ENCODE results near the gene CTTN.

Gene CTTN

GRCh38 chr11:70402685-70403084 lies 4.4 kb downstream of the CTTN start:
- Histone ChIP-seq H4K20me1 (ENCODE audit: insufficient read depth, low read length) (no peaks in the 10 kb centered on the region), H3K27me3 (ENCODE audit: insufficient read depth, low read length) (peaks cover 9% of the 10 kb centered on the region; the same call in 1 of the 2 replicates), H3K4me1 (ENCODE audit: insufficient read depth, low read length, severe bottlenecking) (peaks cover 7% of the 10 kb centered on the region), H2AFZ (ENCODE audit: low read length) (no peak overlapping the region), H3K9me3 (ENCODE audit: low read length) (no peaks in the 10 kb centered on the region), H3K79me2 (ENCODE audit: insufficient read depth, low read length) (no peaks in the 10 kb centered on the region), H3K4me3 (ENCODE audit: low read depth, low read length, poor library complexity, severe bottlenecking) (no peak overlapping the region), H3K9me2 (ENCODE audit: low read depth, low read length) (no peaks in the 10 kb centered on the region), H3K36me3 (ENCODE audit: insufficient read depth, low read length) (no peaks in the 10 kb centered on the region), H3K4me2 (ENCODE audit: low read length) (no peak overlapping the region), H3K27ac (ENCODE audit: low read depth, low read length, poor library complexity, severe bottlenecking) (no peak overlapping the region), H3F3A (ENCODE audit: insufficient read depth, low read length) (no peaks in the 10 kb centered on the region), H3K9ac (ENCODE audit: low read length) (no peak overlapping the region)
- TF ChIP-seq CTCF (IDR thresholded peaks at IDR 0.05; ENCODE audit: low read length): no peak
- no peak for TF ChIP-seq EZH2 (IDR thresholded peaks at IDR 0.05; ENCODE audit: borderline replicate concordance, low read length)

GRCh38 chr11:70404244-70404643 lies 5.9 kb downstream of the CTTN start:
- Histone ChIP-seq H3K4me2 (ENCODE audit: low read length) (no peak overlapping the region), H3K27ac (ENCODE audit: low read depth, low read length, poor library complexity, severe bottlenecking) (no peak overlapping the region), H3F3A (ENCODE audit: insufficient read depth, low read length) (no peaks in the 10 kb centered on the region), H3K9me2 (ENCODE audit: low read depth, low read length) (no peaks in the 10 kb centered on the region), H2AFZ (ENCODE audit: low read length) (no peak overlapping the region), H4K20me1 (ENCODE audit: insufficient read depth, low read length) (no peaks in the 10 kb centered on the region), H3K4me3 (ENCODE audit: low read depth, low read length, poor library complexity, severe bottlenecking) (no peak overlapping the region), H3K9ac (ENCODE audit: low read length) (no peak overlapping the region), H3K9me3 (ENCODE audit: low read length) (no peaks in the 10 kb centered on the region), H3K79me2 (ENCODE audit: insufficient read depth, low read length) (no peaks in the 10 kb centered on the region), H3K4me1 (ENCODE audit: insufficient read depth, low read length, severe bottlenecking) (no peaks in the 10 kb centered on the region), H3K36me3 (ENCODE audit: insufficient read depth, low read length) (no peaks in the 10 kb centered on the region), H3K27me3 (ENCODE audit: insufficient read depth, low read length) (peaks cover 9% of the 10 kb centered on the region; the same call in 1 of the 2 replicates)
- no peak for TF ChIP-seq CTCF (IDR thresholded peaks at IDR 0.05; ENCODE audit: low read length)
- TF ChIP-seq EZH2 (IDR thresholded peaks at IDR 0.05; ENCODE audit: borderline replicate concordance, low read length): no peak

GRCh38 chr11:70405679-70406395 lies 7.5 kb downstream of the CTTN start:
- Histone ChIP-seq H3F3A (ENCODE audit: insufficient read depth, low read length) (no peaks in the 10 kb centered on the region), H3K27ac (ENCODE audit: low read depth, low read length, poor library complexity, severe bottlenecking) (no peak overlapping the region), H3K4me2 (ENCODE audit: low read length) (no peak overlapping the region), H3K9me3 (ENCODE audit: low read length) (no peaks in the 10 kb centered on the region), H3K9me2 (ENCODE audit: low read depth, low read length) (no peaks in the 10 kb centered on the region), H3K79me2 (ENCODE audit: insufficient read depth, low read length) (no peaks in the 10 kb centered on the region), H3K4me3 (ENCODE audit: low read depth, low read length, poor library complexity, severe bottlenecking) (no peak overlapping the region), H3K4me1 (ENCODE audit: insufficient read depth, low read length, severe bottlenecking) (no peaks in the 10 kb centered on the region), H2AFZ (ENCODE audit: low read length) (no peak overlapping the region), H3K9ac (ENCODE audit: low read length) (no peak overlapping the region), H3K27me3 (ENCODE audit: insufficient read depth, low read length) (peaks cover 6% of the 10 kb centered on the region; the same call in 1 of the 2 replicates), H3K36me3 (ENCODE audit: insufficient read depth, low read length) (no peaks in the 10 kb centered on the region), H4K20me1 (ENCODE audit: insufficient read depth, low read length) (no peaks in the 10 kb centered on the region)
- no peak for TF ChIP-seq EZH2 (IDR thresholded peaks at IDR 0.05; ENCODE audit: borderline replicate concordance, low read length)
- TF ChIP-seq CTCF (IDR thresholded peaks at IDR 0.05; ENCODE audit: low read length): no peak

Data from OCI-LY1 (cell line).